Calu3 (cell line): ENCODE measurements around the gene RHO. TPM values are rescaled to one million over a fixed set of nuclear protein-coding genes. Genes with fewer than 3 reads are reported as not detected.

Source experiments
- BruUV-seq: library from RNA; stranded (reverse); fragments of 400-500 nt; replicated peaks from 2 replicates; lab custom pipeline; 2021; lab: Mats Ljungman, UMichigan
- CTCF ChIA-PET: fragments of 300-600 bp; sonication (Branson Sonifier 250); formaldehyde crosslinking; loops from one replicate; lab custom pipeline; 2022; ENCODE audit warnings: antibody characterized with exemption; lab: Charles Lee
- DNase-seq: peaks from one replicate; pipeline ENCODE4 v3.0.0; 2022
- H3K27ac Mint-ChIP-seq: one replicate; pipeline ENCODE4 v1.8.0; 2022; ENCODE audit warnings: mixed read lengths; ENCODE audit not compliant: unreplicated experiment
- H3K27me3 Mint-ChIP-seq: one replicate; pipeline ENCODE4 v1.8.0; 2022; ENCODE audit warnings: mixed read lengths; ENCODE audit not compliant: unreplicated experiment
- H3K36me3 Mint-ChIP-seq: one replicate; pipeline ENCODE4 v1.8.0; 2022; ENCODE audit warnings: mild to moderate bottlenecking, moderate library complexity, mixed read lengths; ENCODE audit not compliant: insufficient read depth, unreplicated experiment
- H3K4me1 Mint-ChIP-seq: one replicate; pipeline ENCODE4 v1.8.0; 2022; ENCODE audit warnings: mild to moderate bottlenecking, low read depth, mixed read lengths; ENCODE audit not compliant: unreplicated experiment
- H3K4me3 Mint-ChIP-seq: one replicate; pipeline ENCODE4 v1.8.0; 2022; ENCODE audit warnings: mild to moderate bottlenecking, low read depth, moderate library complexity, mixed read lengths; ENCODE audit not compliant: unreplicated experiment
- H3K9me3 Mint-ChIP-seq: one replicate; pipeline ENCODE4 v1.8.0; 2022; ENCODE audit warnings: low read depth, mixed read lengths; ENCODE audit not compliant: unreplicated experiment
- intact Hi-C: fragments of 100-400 bp; cut with micrococcal nuclease; formaldehyde crosslinking; loops from one replicate; pipeline ENCODE4 v1.10.0; 2022; ENCODE audit not compliant: unreplicated experiment
- total RNA-seq: library from RNA; stranded (reverse); gene quantifications from 2 replicates; pipeline ENCODE4 v1.2.3, GENCODE V29; 2022
- TF ChIP-seq, protein P1 (sequence below): fragments of 200-600 bp; IDR thresholded peaks from one replicate; pipeline ENCODE4 v1.8.0; 2022; ENCODE audit warnings: antibody characterized with exemption; ENCODE audit not compliant: unreplicated experiment

RHO gene
- total RNA-seq, 1 experiment from 2014 or later: not detected

DNA sequence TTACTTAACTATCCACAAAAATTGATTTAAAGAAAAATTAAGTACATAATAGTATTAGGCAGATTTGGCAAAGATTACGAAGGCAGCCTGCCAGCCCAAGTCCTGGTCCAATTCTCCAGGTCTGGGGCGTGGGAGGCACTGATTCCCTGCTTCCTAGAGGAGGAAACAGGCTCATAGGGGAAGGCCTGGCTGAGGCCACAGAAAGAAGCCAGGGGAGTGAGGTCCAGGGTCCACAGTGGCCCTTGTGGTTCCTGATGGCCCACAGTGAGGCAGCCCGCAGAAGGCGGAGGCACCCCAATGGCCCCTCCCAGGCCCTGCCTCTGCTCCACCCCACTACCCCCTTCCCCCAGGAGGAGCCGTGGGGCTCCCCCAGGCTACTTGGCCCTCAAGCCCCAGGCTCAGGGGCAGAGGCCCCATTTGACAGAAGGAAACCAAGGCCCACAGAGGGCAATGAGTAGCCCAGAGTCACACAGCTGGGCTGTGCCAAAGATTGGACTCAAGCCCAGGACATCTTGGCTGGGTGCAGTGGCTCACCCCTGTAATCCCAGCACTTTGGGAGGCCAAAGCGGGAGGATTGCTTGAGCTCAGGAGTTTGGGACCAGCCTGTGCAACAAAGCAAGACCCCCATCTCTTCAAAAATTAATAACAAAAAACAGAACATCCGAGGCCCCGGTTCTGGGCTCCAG lies 35.6 kb downstream of the RHO start:
- CTCF ChIA-PET: interaction anchor here (1.3 kb wide), 1 partner anchor 9 kb away, joined by 5 read pairs; no protein-coding TSS in a partner anchor
- TF ChIP-seq, protein P1, sequence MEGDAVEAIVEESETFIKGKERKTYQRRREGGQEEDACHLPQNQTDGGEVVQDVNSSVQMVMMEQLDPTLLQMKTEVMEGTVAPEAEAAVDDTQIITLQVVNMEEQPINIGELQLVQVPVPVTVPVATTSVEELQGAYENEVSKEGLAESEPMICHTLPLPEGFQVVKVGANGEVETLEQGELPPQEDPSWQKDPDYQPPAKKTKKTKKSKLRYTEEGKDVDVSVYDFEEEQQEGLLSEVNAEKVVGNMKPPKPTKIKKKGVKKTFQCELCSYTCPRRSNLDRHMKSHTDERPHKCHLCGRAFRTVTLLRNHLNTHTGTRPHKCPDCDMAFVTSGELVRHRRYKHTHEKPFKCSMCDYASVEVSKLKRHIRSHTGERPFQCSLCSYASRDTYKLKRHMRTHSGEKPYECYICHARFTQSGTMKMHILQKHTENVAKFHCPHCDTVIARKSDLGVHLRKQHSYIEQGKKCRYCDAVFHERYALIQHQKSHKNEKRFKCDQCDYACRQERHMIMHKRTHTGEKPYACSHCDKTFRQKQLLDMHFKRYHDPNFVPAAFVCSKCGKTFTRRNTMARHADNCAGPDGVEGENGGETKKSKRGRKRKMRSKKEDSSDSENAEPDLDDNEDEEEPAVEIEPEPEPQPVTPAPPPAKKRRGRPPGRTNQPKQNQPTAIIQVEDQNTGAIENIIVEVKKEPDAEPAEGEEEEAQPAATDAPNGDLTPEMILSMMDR: no peak
- Mint-ChIP-seq H3K27me3 (no peaks in the 10 kb centered on the region), H3K27ac (no peak overlapping the region), H3K36me3 (no peaks in the 10 kb centered on the region), H3K9me3 (no peaks in the 10 kb centered on the region), H3K4me3 (no peak overlapping the region), H3K4me1 (no peaks in the 10 kb centered on the region)
- BruUV-seq: no TSS peak
- intact Hi-C loops: no loop called here
- DNase-seq: no peak

DNA sequence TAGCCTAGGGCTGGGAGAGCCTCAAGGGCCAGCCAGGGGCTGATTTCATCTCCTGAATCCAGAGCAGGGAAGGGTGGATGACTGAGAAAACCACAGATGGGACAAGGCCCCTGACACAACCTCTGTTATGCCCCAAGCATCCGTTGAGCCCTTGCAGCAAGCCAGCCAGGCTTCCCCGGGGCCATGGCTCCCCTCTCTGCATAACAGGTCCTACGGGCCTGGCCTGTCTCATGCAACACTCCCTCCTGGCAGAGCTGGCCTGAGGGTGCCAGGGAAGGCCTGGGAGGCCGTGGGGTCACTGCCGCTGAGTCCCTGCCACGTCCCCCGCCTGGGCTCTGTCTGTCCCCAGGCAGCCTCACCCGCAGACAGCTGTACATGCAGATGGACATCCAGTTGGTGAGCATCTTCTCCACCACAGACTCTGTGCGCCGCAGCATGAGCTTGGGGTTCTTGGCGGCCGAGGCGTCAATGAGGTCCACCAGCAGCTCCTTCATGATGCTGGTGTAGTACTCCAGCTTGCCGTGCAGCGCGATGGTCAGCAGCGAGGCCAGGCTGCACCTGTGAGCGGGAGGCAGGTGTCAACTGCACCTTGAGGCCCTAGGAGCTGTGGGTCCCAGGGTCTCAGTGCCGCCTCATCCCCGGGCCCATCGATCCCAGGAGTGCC lies 36.7 kb downstream of the RHO start:
- no peaks in the 10 kb centered on the region for H3K27me3 Mint-ChIP-seq
- intact Hi-C loops: no loop called here

DNA sequence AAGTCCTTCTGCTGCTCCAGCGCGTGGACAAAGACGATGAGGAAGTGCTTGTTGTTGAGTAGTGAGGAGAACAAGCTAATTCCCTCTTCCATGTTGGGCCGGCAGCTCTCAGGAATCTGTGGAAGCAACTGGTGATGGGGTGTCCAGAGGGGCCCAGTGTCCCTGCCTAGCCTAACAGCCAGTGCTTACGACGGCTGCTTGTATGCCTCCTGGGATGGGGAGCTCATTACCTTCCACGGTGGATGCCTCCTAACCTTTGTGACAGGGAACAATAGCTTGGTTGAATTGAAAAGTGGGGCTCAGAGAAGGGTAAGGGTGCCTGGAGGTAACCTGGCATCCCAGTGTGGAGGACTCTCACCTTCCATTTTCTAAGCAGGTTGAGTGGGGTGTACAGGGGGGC lies 37.5 kb downstream of the RHO start:
- no peaks in the 10 kb centered on the region for H3K4me1 Mint-ChIP-seq
- no peak overlapping the region for H3K27ac Mint-ChIP-seq
- DNase-seq: no peak
- no peaks in the 10 kb centered on the region for H3K27me3 Mint-ChIP-seq
- TF ChIP-seq, protein P1: no peak
- H3K36me3 Mint-ChIP-seq: no peaks in the 10 kb centered on the region
- BruUV-seq: no TSS peak
- CTCF ChIA-PET: no interaction called here
- no peak overlapping the region for H3K4me3 Mint-ChIP-seq
- no peaks in the 10 kb centered on the region for H3K9me3 Mint-ChIP-seq
- intact Hi-C loops: no loop called here

More for the DNA sequence above, 36.7 kb downstream of the RHO start:
- no peak for DNase-seq
- no peak overlapping the region for H3K4me3 Mint-ChIP-seq
- no peaks in the 10 kb centered on the region for H3K9me3 Mint-ChIP-seq
- H3K36me3 Mint-ChIP-seq: no peaks in the 10 kb centered on the region
- no TSS peak for BruUV-seq
- no peak overlapping the region for H3K27ac Mint-ChIP-seq
- CTCF ChIA-PET: interaction anchor here (1.3 kb wide), 1 partner anchor 10 kb away, joined by 5 read pairs; no protein-coding TSS in a partner anchor
- TF ChIP-seq, protein P1: no peak
- no peaks in the 10 kb centered on the region for H3K4me1 Mint-ChIP-seq

DNA sequence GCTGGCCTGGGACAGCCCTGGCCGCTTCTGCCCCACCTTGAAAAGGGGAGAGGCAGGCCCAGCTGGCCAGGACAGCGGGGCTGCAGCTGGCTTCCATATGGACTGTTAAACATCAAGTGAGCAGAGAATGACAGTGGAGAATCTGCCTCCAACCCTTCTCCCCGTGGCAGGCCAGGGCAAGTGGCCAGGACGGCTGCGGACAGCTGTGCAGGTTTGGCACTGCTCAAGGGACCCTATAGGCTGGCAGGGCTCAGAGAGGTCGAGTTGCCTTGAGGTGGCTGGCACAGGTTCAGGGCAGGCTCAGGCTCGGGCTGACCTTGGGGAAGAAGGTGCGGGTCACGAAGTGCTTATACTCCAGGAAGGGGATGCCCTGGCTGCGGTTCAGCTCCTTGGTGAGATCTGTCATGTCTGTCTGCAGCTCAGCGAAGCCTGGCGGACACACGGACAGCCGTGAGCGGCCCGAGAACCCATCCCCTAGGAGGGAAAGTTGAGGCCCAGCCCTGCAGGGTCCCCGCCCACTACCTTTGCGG lies 38.8 kb downstream of the RHO start:
- Mint-ChIP-seq H3K36me3 (no peaks in the 10 kb centered on the region), H3K4me3 (no peak overlapping the region), H3K27ac (no peak overlapping the region), H3K9me3 (no peaks in the 10 kb centered on the region), H3K27me3 (no peaks in the 10 kb centered on the region), H3K4me1 (no peaks in the 10 kb centered on the region)
- CTCF ChIA-PET: no interaction called here
- BruUV-seq: no TSS peak
- TF ChIP-seq, protein P1: no peak
- intact Hi-C loops: no loop called here
- DNase-seq: no peak
